H1 (cell line): ENCODE data around the gene CRISPLD2. TPM values are rescaled to one million over a fixed set of nuclear protein-coding genes. Genes with fewer than 3 reads are reported as not detected.

Experiments used
- CTCF ChIA-PET: fragments of 300-600 bp; sonication (Branson Sonifier 250); formaldehyde crosslinking; loops from one replicate; lab custom pipeline; 2021; ENCODE audit not compliant: partially characterized antibody; lab: Charles Lee
- POLR2A ChIA-PET: fragments of 300-600 bp; sonication (Branson Sonifier 250); formaldehyde crosslinking; loops from one replicate; lab custom pipeline; 2021; ENCODE audit warnings: inconsistent platforms; ENCODE audit not compliant: partially characterized antibody; lab: Charles Lee
- DNase-seq, 2 experiments: peaks; one replicate each; pipeline versions ENCODE4 v3.0.0 to v3.0.0-alpha.2; 2010 to 2022; ENCODE audit warnings: low spot score in 2 of 2, low read depth in 1 of 2, mixed read lengths in 1 of 2
- FAIRE-seq: peaks from 2 replicates; lab custom pipeline; 2011; peaks lifted over from hg19 to GRCh38; lab: Jason Lieb, UNC
- H2AFZ ChIP-seq: 2 replicates; pipeline ENCODE4 v1.8.1; 2012; ENCODE audit warnings: low read length, inconsistent platforms
- H2AK5ac ChIP-seq: 2 replicates; pipeline ENCODE4 v1.6.1; 2013; ENCODE audit warnings: low read depth, low read length
- H2BK120ac ChIP-seq: replicated peaks from 2 replicates; pipeline ENCODE3; 2013; ENCODE audit warnings: low read depth, low read length, inconsistent platforms
- H2BK12ac ChIP-seq: 2 replicates; pipeline ENCODE4 v1.6.1; 2013; ENCODE audit warnings: low read depth, low read length
- H2BK15ac ChIP-seq: 2 replicates; pipeline ENCODE4 v1.6.1; 2013; ENCODE audit warnings: low read length
- H2BK20ac ChIP-seq: 2 replicates; pipeline ENCODE4 v1.6.1; 2013; ENCODE audit warnings: low read length
- H2BK5ac ChIP-seq: 2 replicates; pipeline ENCODE4 v1.6.1; 2013; ENCODE audit warnings: low read depth, low read length
- H3K14ac ChIP-seq: 2 replicates; pipeline ENCODE4 v1.6.1; 2013; ENCODE audit warnings: inconsistent platforms; ENCODE audit not compliant: insufficient read length
- H3K18ac ChIP-seq: 2 replicates; pipeline ENCODE4 v1.6.1; 2013; ENCODE audit warnings: low read length; ENCODE audit errors: extremely low read depth
- H3K23ac ChIP-seq: 2 replicates; pipeline ENCODE4 v1.6.1; 2013; ENCODE audit warnings: inconsistent platforms; ENCODE audit not compliant: insufficient read length
- H3K23me2 ChIP-seq: 2 replicates; pipeline ENCODE4 v1.6.1; 2013; ENCODE audit warnings: low read depth, low read length
- H3K27ac ChIP-seq: 2 replicates; pipeline ENCODE4 v1.6.1; 2011; ENCODE audit warnings: low read depth, low read length, inconsistent platforms
- H3K27me3 ChIP-seq, 4 experiments: replicated peaks in 1 of 4; 1 replicate in 1 of 4; 2 replicates in 3 of 4; pipeline versions ENCODE4 v1.6.1 to v1.8.1; 2011 to 2013; ENCODE audit warnings: low read length in 3 of 4, mild to moderate bottlenecking in 3 of 4, inconsistent platforms in 2 of 4, mixed read lengths in 2 of 4, moderate library complexity in 1 of 4; ENCODE audit not compliant: control insufficient read depth in 3 of 4, insufficient read depth in 3 of 4; ENCODE audit errors: extremely low read depth in 1 of 4
- H3K36me3 ChIP-seq, 4 experiments: 2 replicates each; pipeline versions ENCODE4 v1.6.1 to v1.8.1; 2011 to 2013; ENCODE audit warnings: mild to moderate bottlenecking in 4 of 4, low read length in 3 of 4, moderate library complexity in 2 of 4, control low read depth in 1 of 4, inconsistent platforms in 1 of 4; ENCODE audit not compliant: insufficient read depth in 4 of 4, control insufficient read depth in 2 of 4
- H3K4ac ChIP-seq: replicated peaks from 2 replicates; pipeline ENCODE3; 2013; ENCODE audit warnings: low read length, low read depth, mixed read lengths, inconsistent platforms; ENCODE audit not compliant: insufficient read length
- H3K4me1 ChIP-seq, 4 experiments: replicated peaks in 1 of 4; 1 replicate in 1 of 4; 2 replicates in 3 of 4; pipeline versions ENCODE4 v1.6.1 to v1.8.1; 2011 to 2013; ENCODE audit warnings: low read length in 3 of 4, inconsistent platforms in 2 of 4, mixed read lengths in 1 of 4; ENCODE audit not compliant: insufficient read depth in 4 of 4, control insufficient read depth in 3 of 4
- H3K4me2 ChIP-seq, 2 experiments: 2 replicates each; pipeline versions ENCODE4 v1.6.1 to v1.8.1; 2011 to 2013; ENCODE audit warnings: low read depth in 2 of 2, low read length in 2 of 2, control low read depth in 1 of 2, inconsistent platforms in 1 of 2, mild to moderate bottlenecking in 1 of 2; ENCODE audit not compliant: insufficient read depth in 1 of 2
- H3K4me3 ChIP-seq, 4 experiments: fragments of 200-600, 300-600 bp in 1 of 4; sonication (generic), shearing (Covaris generic), sonication (Bioruptor Twin) in 1 of 4; 2 replicates each; pipeline versions ENCODE4 v1.5.1 to v1.8.1; 2011 to 2016; ENCODE audit warnings: low read length in 4 of 4, low read depth in 3 of 4, control low read depth in 2 of 4, inconsistent platforms in 2 of 4, mild to moderate bottlenecking in 2 of 4, mixed read lengths in 1 of 4, moderate library complexity in 1 of 4; ENCODE audit not compliant: insufficient read depth in 2 of 4; ENCODE audit errors: extremely low read depth in 1 of 4
- H3K56ac ChIP-seq: replicated peaks from 2 replicates; pipeline ENCODE3; 2013; ENCODE audit warnings: low read depth, mild to moderate bottlenecking, mixed read lengths, low read length, inconsistent platforms; ENCODE audit not compliant: insufficient read length
- H3K79me1 ChIP-seq: 2 replicates; pipeline ENCODE4 v1.6.1; 2013; ENCODE audit warnings: low read depth, low read length, control low read depth
- H3K79me2 ChIP-seq, 2 experiments: 2 replicates each; pipeline versions ENCODE4 v1.6.1 to v1.8.1; 2012 to 2013; ENCODE audit warnings: low read length in 2 of 2, mild to moderate bottlenecking in 2 of 2, inconsistent platforms in 1 of 2; ENCODE audit not compliant: insufficient read depth in 2 of 2, control insufficient read depth in 1 of 2
- H3K9ac ChIP-seq, 4 experiments: replicated peaks in 1 of 4; 1 replicate in 1 of 4; 2 replicates in 3 of 4; pipeline versions ENCODE4 v1.6.1 to v1.8.1; 2011 to 2013; ENCODE audit warnings: low read depth in 3 of 4, low read length in 3 of 4, control low read depth in 2 of 4, mild to moderate bottlenecking in 2 of 4, moderate library complexity in 2 of 4, inconsistent platforms in 1 of 4; ENCODE audit errors: extremely low read depth in 1 of 4
- H3K9me3 ChIP-seq, 2 experiments: 2 replicates each; pipeline versions ENCODE4 v1.6.1 to v1.8.1; 2012 to 2013; ENCODE audit warnings: mild to moderate bottlenecking in 2 of 2, moderate library complexity in 2 of 2, control low read depth in 1 of 2, inconsistent platforms in 1 of 2, low read depth in 1 of 2, low read length in 1 of 2, mixed read lengths in 1 of 2; ENCODE audit not compliant: insufficient read depth in 2 of 2
- H4K20me1 ChIP-seq, 2 experiments: replicated peaks in 1 of 2; 2 replicates each; pipeline versions ENCODE3 to v1.8.1; 2011 to 2013; ENCODE audit warnings: inconsistent platforms in 2 of 2, low read length in 2 of 2, mild to moderate bottlenecking in 1 of 2; ENCODE audit not compliant: insufficient read depth in 2 of 2, control insufficient read depth in 1 of 2
- H4K5ac ChIP-seq: 2 replicates; pipeline ENCODE4 v1.6.1; 2013; ENCODE audit warnings: low read length, low read depth, mixed read lengths, inconsistent platforms; ENCODE audit not compliant: insufficient read length
- H4K8ac ChIP-seq: 2 replicates; pipeline ENCODE4 v1.8.0; 2013; ENCODE audit warnings: mild to moderate bottlenecking, moderate library complexity, low read length, inconsistent platforms; ENCODE audit not compliant: insufficient read depth; ENCODE audit errors: extremely low read depth
- H4K91ac ChIP-seq: replicated peaks from 2 replicates; pipeline ENCODE3; 2013; ENCODE audit warnings: low read length, mixed read lengths, inconsistent platforms; ENCODE audit not compliant: insufficient read length
- CBX8 ChIP-seq: fragments of 300-800, 300-1000 bp; sonication (generic); IDR thresholded peaks from 2 replicates; pipeline ENCODE4 v1.7.1; 2016; ENCODE audit warnings: low read depth, low read length, borderline replicate concordance
- CREB1 ChIP-seq: IDR thresholded peaks from 2 replicates; pipeline ENCODE4 v1.6.1; 2012; ENCODE audit warnings: inconsistent platforms
- FOSL1 ChIP-seq: IDR thresholded peaks from 2 replicates; pipeline ENCODE4 v1.6.1; 2011; ENCODE audit warnings: mild to moderate bottlenecking, low read depth, low read length, moderate library complexity; ENCODE audit not compliant: insufficient read depth
- POLR2AphosphoS5 ChIP-seq: IDR thresholded peaks from 2 replicates; pipeline ENCODE4 v1.6.1; 2011; ENCODE audit warnings: low read depth, low read length
- RBBP5 ChIP-seq: IDR thresholded peaks from 2 replicates; pipeline ENCODE4 v1.7.1; 2012; ENCODE audit warnings: low read depth, mild to moderate bottlenecking, inconsistent platforms, low read length, moderate library complexity, borderline replicate concordance
- RFX5 ChIP-seq: IDR thresholded peaks from 2 replicates; pipeline ENCODE4 v1.6.1; 2011; ENCODE audit warnings: low read depth, low read length, improper control_type of control experiment, borderline replicate concordance
- SAP30 ChIP-seq: fragments of 300-600 bp; sonication (generic); IDR thresholded peaks from 2 replicates; pipeline ENCODE4 v1.7.1; 2012; ENCODE audit warnings: low read length, moderate library complexity, mild to moderate bottlenecking, inconsistent platforms; ENCODE audit not compliant: insufficient read depth, insufficient replicate concordance
- SIN3A ChIP-seq, 2 experiments: IDR thresholded peaks in 1 of 2; conservative IDR thresholded peaks in 1 of 2; 2 replicates each; pipeline ENCODE4 v1.6.1; 2011 to 2012; ENCODE audit warnings: low read length in 2 of 2, improper control_type of control experiment in 1 of 2, low read depth in 1 of 2, mild to moderate bottlenecking in 1 of 2
- SP2 ChIP-seq: IDR thresholded peaks from 2 replicates; pipeline ENCODE4 v1.6.1; 2012; ENCODE audit warnings: mild to moderate bottlenecking, low read length, inconsistent platforms
- TAF1 ChIP-seq: IDR thresholded peaks from 2 replicates; pipeline ENCODE4 v1.6.1; 2011; ENCODE audit warnings: mild to moderate bottlenecking, low read depth, low read length
- TAF7 ChIP-seq: optimal IDR thresholded peaks from 2 replicates; pipeline ENCODE3; 2011; ENCODE audit warnings: low read depth, mild to moderate bottlenecking, inconsistent platforms, low read length, moderate library complexity, borderline replicate concordance
- TEAD4 ChIP-seq: IDR thresholded peaks from 2 replicates; pipeline ENCODE4 v1.6.1; 2012; ENCODE audit warnings: low read depth, low read length, inconsistent platforms, mixed read lengths
- YY1 ChIP-seq: IDR thresholded peaks from 2 replicates; pipeline ENCODE4 v1.6.1; 2011; ENCODE audit warnings: low read depth, mild to moderate bottlenecking, low read length
- WGBS, 2 experiments: shearing (Covaris generic) in 1 of 2; methylation state at CpG; one replicate each; pipeline versions ENCODE4 v1.1.6 to v1.1.7; 2013 to 2015; ENCODE audit warnings: low lambda C conversion rate in 2 of 2, mixed read lengths in 2 of 2, inconsistent platforms in 1 of 2, low coverage in 1 of 2, missing lambda C conversion rate in 1 of 2; ENCODE audit not compliant: insufficient replicate concordance in 2 of 2, insufficient coverage in 1 of 2, insufficient read length in 1 of 2; ENCODE audit errors: extremely low coverage in 1 of 2, missing lambda C conversion rate in 1 of 2; 5-methylcytosine and 5-hydroxymethylcytosine counted together
- polyA plus RNA-seq, 7 experiments: library from polyadenylated mRNA; depleted of rRNA in 3 of 7; stranded (reverse) in 5 of 7; unstranded in 2 of 7; fragments of >200 nt in 5 of 7; fragments of 200-250 nt in 2 of 7; gene quantifications; 1 replicate in 5 of 7; 2 replicates in 1 of 7; 4 replicates in 1 of 7; pipeline versions ENCODE4 v1.2.1 to v1.2.3, GENCODE V29; 2011 to 2013; ENCODE audit warnings: missing spikeins in 2 of 7, mixed read lengths in 2 of 7
- total RNA-seq: library from RNA; stranded (reverse); fragmentation: NEBNext Ultra II Directional; extraction: Animal tissue kit (Norgen Biotek cat#: 25700); gene quantifications from 2 replicates; pipeline ENCODE4 v1.2.1, GENCODE V29; 2021
- TF ChIP-seq, protein P1 (sequence below): IDR thresholded peaks from 2 replicates; pipeline ENCODE4 v1.6.1; 2012; ENCODE audit warnings: inconsistent platforms

CRISPLD2 gene
- total and polyA plus RNA-seq, 2 of the 8 experiments (the other 6 are each of a cell fraction or from before 2014, with no cell fraction given), result 2.7 to 5.1 TPM

GRCh38 chr16:84816485-84816884 is 3.3 kb upstream of the CRISPLD2 start:
- FAIRE-seq (no peak), DNase-seq (no peak)
- Histone ChIP-seq H3K4me1 (peaks cover 0 to 6% (median 3%) of the 10 kb centered on the region in 4 experiments; a peak in 6 of 7 replicates), H3K36me3 (no peaks in the 10 kb centered on the region), H3K4me3 (no peak overlapping the region), H3K18ac (no peak overlapping the region), H4K91ac (no peak overlapping the region), H3K79me2 (no peaks in the 10 kb centered on the region), H2BK5ac (no peak overlapping the region), H3K56ac (no peak overlapping the region), H4K5ac (no peak overlapping the region), H3K4me2 (no peak overlapping the region), H3K23ac (no peak overlapping the region), H3K9ac (no peak overlapping the region), H3K4ac (no peak overlapping the region), H4K8ac (no peak overlapping the region), H3K27me3 (peaks cover 5 to 32% (median 21%) of the 10 kb centered on the region in 4 experiments), H2AFZ (no peak overlapping the region), H2BK12ac (no peak overlapping the region), H3K14ac (no peak overlapping the region), H2BK20ac (no peak overlapping the region), H3K79me1 (no peaks in the 10 kb centered on the region), H2BK120ac (no peak overlapping the region), H3K27ac (no peak overlapping the region), H2AK5ac (no peak overlapping the region), H4K20me1 (no peaks in the 10 kb centered on the region), H3K23me2 (peaks cover 5% of the 10 kb centered on the region; the same call in 1 of the 2 replicates), H2BK15ac (no peak overlapping the region), H3K9me3 (no peaks in the 10 kb centered on the region; a peak in 1 of 4 replicates)
- POLR2A ChIA-PET, result no interaction called here
- CTCF ChIA-PET, result interaction anchor here (0.8 to 2.1 kb wide), 3 partner anchors 13 to 109 kb away, joined by 3 to 8 read pairs (median 3); no protein-coding TSS in a partner anchor
- 84% methylated on average over 10 of the region's 10 CpGs; no CpG with 5 or more reads in 1 of the 2 experiments for WGBS, 2 experiments
- TF ChIP-seq RFX5 (no peak), CBX8 (no peak), SP2 (no peak), FOSL1 (no peak), TEAD4 (no peak), RBBP5 (no peak), TAF7 (no peak), SAP30 (no peak), SIN3A (conservative IDR thresholded peaks at IDR 0.05 in 1 of 2, IDR thresholded peaks at IDR 0.05 in 1 of 2; ENCODE audit: low read depth in 1 of 2, low read length in 2 of 2) (no peak), TAF1 (no peak), CREB1 (no peak), YY1 (no peak), POLR2AphosphoS5 (no peak)
- TF ChIP-seq, protein P1, sequence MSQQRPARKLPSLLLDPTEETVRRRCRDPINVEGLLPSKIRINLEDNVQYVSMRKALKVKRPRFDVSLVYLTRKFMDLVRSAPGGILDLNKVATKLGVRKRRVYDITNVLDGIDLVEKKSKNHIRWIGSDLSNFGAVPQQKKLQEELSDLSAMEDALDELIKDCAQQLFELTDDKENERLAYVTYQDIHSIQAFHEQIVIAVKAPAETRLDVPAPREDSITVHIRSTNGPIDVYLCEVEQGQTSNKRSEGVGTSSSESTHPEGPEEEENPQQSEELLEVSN, result no peak
